ENCODE results near the gene RUVBL1. TPM values are rescaled to one million over a fixed set of nuclear protein-coding genes. Genes with fewer than 3 reads are reported as not detected.

The RUVBL1 gene
- total and polyA plus RNA-seq, 10 of the 15 experiments (the other 5 are each of a cell fraction or from before 2014, with no cell fraction given): 15.2 to 142 (median 84.2) TPM

- TF ChIP-seq ZNF687 (IDR thresholded peaks at IDR 0.05): no peak
- no peak for TF ChIP-seq ZNF622 (IDR thresholded peaks at IDR 0.05)
- no peak for TF ChIP-seq IKZF1 (conservative IDR thresholded peaks at IDR 0.05)
- no peak for TF ChIP-seq MAX (IDR thresholded peaks at IDR 0.05; ENCODE audit: low read depth, low read length)
- no peak for TF ChIP-seq SMAD1 (IDR thresholded peaks at IDR 0.05; ENCODE audit: low read depth, partially characterized antibody)
Measured at GRCh38 chr3:128056258-128056657, 67.4 kb downstream of the RUVBL1 start (continued).

- POLR2A ChIA-PET: interaction anchor here (0.6 kb wide), 1 partner anchor 211 kb away, joined by 5 read pairs; no protein-coding TSS in a partner anchor
Measured at GRCh38 chr3:128054367-128054766, 69.2 kb downstream of the RUVBL1 start.

More at GRCh38 chr3:128054367-128054766, 69.2 kb downstream of the RUVBL1 start:
- ChIA-PET RAD21 (ENCODE audit: unreplicated experiment) (no interaction called here), SMC1A (ENCODE audit: uncharacterized antibody, unreplicated experiment) (no interaction called here), CTCF (interaction anchor here (5.0 kb wide), 1 partner anchor 12 kb away, joined by 37 read pairs; no protein-coding TSS in a partner anchor)
- intact Hi-C loops (cut with micrococcal nuclease; ENCODE audit: unreplicated experiment) (loop anchor here (5.0 to 10.0 kb wide), 2 partner anchors 320 to 467 kb away; no protein-coding TSS in a partner anchor), in situ Hi-C loops (cut with MboI) (no loop called here)
- Histone ChIP-seq H3K4me1 (ENCODE audit: control insufficient read depth, insufficient read depth, low read length) (peaks cover 15% of the 10 kb centered on the region; the same call in 1 of the 2 replicates), H3K27ac (ENCODE audit: control insufficient read depth, insufficient read depth) (no peak overlapping the region), H2AFZ (ENCODE audit: control insufficient read depth, low read depth, low read length) (no peak overlapping the region), H3K9ac (ENCODE audit: control insufficient read depth, insufficient read depth, low read length) (peak overlapping the region; percentile 87), H3K4me3 (peak overlapping the region; percentile 94), H4K20me1 (ENCODE audit: control insufficient read depth, insufficient read depth) (peaks cover 3% of the 10 kb centered on the region; the same call in 1 of the 2 replicates), H3K36me3 (ENCODE audit: control insufficient read depth in 2 of 2, insufficient read depth in 2 of 2, low read length in 1 of 2) (peaks cover 4 to 26% of the 10 kb centered on the region in 2 experiments), H3K9me3 (replicated peaks; ENCODE audit: control insufficient read depth, insufficient read depth, low read length) (no peaks in the 10 kb centered on the region), H3K79me2 (ENCODE audit: control insufficient read depth, insufficient read depth, low read length) (peaks cover 57% of the 10 kb centered on the region), H3K27me3 (replicated peaks in 1 of 2; ENCODE audit: control insufficient read depth in 2 of 2, insufficient read depth in 2 of 2, low read length in 1 of 2) (no peaks in the 10 kb centered on the region), H3K4me2 (ENCODE audit: control insufficient read depth, insufficient read depth) (peak overlapping the region; percentile 93)
- no peak for FAIRE-seq
- BruUV-seq (replicated peaks): no TSS peak
- TF ChIP-seq ZBTB40 (IDR thresholded peaks at IDR 0.05; ENCODE audit: borderline replicate concordance) (no peak), GATAD2B (conservative IDR thresholded peaks at IDR 0.05; ENCODE audit: low read depth) (no peak), ZNF622 (IDR thresholded peaks at IDR 0.05) (no peak)
- peak; percentile 4; the same call in 1 of the 3 replicates for ATAC-seq
- WGBS (ENCODE audit: insufficient coverage, insufficient replicate concordance, low lambda C conversion rate, missing lambda C conversion rate): 34% methylated on average over 3 of the region's 3 CpGs
- no peak for DNase-seq (ENCODE audit: low read depth, low spot score)
